GM18951 (cell line): ENCODE data around the gene EXOC3.

ENCODE experiments used
- POLR2A ChIP-seq: IDR thresholded peaks from 4 replicates; pipeline ENCODE4 v1.6.1; 2011; ENCODE audit warnings: mild to moderate bottlenecking; ENCODE audit not compliant: insufficient read length, insufficient read depth; ENCODE audit errors: extremely low read depth
- in situ Hi-C: fragments of 300-500 bp; cut with MboI; formaldehyde crosslinking; loops from one replicate; pipeline ENCODE4 v1.12.0; 2022; ENCODE audit warnings: low sequenced_read_pairs, mixed read lengths, inconsistent platforms; ENCODE audit not compliant: unreplicated experiment

Gene EXOC3

DNA sequence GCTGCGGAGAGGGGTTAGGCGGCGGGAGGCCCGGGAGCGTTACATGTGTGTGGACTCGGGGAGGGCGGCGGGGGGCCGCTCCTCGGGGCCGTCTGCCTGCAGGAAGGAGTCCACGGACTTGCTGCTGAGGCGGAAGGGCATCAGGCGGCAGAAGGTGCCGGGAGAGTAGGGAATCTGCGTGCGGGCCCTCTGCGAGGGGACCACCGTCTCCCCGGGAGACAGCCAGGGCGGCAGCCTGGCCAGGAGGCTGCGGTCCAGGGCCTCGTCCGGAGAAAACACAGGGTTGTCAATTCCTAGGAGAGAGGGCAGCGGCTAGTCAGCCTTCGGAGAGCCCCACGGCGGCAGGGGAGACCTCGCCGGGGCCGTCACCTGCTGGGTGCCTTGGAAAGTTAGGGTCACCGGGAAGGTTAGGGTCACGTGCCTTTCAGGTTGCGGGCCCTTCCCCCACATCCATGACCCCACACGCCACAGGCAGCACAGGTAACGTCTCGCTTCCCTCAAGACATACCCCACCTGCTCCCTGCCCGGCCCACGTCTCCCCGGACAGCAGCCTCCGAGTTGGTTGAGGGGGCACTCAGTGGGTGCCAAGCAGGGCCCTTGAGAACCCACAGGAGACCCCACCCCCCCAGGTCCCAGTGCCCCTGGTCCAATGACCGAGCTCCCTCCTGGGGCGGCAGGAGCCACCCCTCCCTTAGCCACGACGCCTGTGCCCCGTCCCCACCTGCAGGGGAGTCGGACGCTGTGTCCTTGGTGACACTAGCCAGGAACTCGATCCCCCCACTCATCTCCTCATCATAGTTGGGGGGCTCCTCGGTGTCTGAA lies 32.1 kb downstream of the EXOC3 start:
- no peak for TF ChIP-seq POLR2A
- in situ Hi-C loops, result no loop called here

DNA sequence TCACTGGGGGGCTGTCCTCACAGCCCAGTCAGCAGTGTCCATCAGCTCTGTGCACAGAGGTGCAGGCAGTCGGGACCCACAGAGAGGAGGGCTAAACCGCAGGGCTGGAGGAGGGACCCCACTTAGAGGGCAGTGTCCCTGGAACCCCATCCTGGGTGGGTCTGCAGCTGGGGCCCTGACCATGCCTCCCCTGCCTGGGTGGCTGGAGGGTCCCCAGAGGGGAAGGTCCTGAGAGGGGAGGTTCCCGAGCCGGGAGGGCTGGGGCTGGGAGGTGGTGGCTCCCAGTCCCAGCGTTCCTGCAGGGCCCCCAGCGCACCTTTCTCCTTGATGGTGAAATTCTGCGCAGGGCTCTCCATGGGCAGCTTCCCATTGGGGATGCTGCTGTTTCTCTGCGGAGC lies 32.7 kb downstream of the EXOC3 start:
- TF ChIP-seq POLR2A, result no peak
- in situ Hi-C loops, result no loop called here

DNA sequence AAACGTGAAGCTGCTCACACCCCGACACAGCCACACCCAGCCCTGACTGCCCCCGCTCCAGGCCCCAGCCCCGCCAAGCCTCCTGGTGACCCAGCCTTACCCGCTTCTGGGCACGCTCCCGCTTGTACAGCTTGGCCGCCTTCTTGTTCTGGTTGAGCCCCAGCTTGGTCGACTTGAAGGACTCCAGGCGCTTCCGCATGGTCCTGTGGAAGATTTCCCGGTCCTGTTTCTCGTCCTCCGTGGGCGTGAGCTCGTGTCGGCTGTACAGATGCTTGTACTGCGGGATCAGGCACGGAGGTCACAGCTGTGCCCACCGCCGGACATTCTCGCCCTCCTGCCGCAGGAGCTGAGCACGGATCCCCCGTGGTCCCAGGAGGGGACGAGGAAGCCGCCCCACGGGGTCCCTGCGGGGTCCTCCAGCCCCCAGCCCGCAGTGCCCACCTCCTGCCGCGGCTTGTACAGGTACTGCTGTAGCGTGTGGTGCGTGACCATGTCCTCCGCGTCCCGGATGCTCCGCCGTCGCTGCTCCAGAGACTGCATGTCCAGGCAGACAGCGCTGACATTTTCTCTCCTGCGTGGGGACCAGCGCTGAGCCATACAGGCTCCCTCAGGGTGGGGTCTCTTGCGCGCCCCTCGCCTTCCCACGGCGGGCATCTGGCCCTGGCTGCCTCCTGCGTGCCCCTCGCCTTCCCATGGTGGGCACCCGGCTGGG lies 33.3 kb downstream of the EXOC3 start:
- TF ChIP-seq POLR2A, result no peak
- in situ Hi-C loops, result no loop called here

DNA sequence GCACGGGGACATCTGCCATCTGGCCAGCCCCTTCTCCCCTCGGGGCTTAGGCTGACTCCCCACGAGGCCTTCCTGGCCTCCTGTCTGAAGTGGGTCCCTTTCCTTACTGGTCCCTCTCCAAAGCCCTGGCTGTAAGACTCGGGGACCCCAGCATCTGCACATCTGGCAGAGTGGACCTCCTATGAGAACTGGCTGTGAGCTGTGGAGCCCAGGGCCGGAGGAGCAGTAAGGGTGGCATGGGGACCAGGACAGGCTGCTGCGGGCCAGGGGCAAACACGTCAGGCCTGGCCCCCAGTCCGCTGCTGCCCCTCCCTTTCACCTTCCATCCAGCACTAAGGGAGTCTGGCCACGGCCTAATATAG lies 33.8 kb downstream of the EXOC3 start:
- in situ Hi-C loops, result no loop called here

DNA sequence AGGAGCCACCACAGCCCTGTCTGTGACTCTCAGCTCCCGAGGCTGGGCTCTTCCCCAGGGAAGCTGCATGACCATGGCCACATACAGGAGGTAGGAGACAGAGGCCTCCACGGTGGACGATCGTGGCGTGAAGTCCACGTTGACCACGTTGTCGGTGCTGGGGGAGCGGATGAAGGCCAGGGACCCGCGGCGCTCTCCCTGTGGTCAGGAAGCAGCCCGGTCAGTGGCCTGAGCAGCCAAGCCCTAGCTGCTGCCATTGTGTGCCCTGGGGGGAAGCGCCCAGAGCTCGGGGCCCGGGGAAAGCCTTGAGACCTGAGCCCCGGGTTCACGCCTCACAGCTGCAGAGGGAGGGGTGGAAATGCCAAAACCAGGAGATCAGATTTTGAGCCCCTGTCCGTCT lies 34.3 kb downstream of the EXOC3 start:
- no peak for TF ChIP-seq POLR2A
- in situ Hi-C loops, result no loop called here

More for the DNA sequence above, 33.8 kb downstream of the EXOC3 start:
- no peak for TF ChIP-seq POLR2A

DNA sequence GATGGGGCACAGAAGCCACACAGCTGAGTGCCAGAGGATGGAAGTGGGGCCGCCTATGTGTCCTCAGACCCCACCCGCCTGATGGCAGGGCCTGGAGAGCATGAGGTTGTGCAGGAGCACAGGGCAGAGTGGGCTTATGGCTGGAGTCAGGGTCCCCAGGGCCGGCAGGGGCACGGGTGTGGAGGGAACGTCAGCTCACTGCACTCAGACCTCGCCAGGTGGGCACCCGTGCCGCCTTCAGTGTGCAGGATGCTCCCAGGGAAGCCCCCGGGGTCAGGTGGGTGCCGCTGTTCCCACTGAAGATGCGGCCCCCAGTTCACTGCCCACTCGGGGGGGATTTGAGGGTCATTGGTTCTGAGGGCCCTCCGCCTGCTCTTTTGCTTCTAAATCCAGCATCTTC lies 34.9 kb downstream of the EXOC3 start:
- no peak for TF ChIP-seq POLR2A
- in situ Hi-C loops, result no loop called here

DNA sequence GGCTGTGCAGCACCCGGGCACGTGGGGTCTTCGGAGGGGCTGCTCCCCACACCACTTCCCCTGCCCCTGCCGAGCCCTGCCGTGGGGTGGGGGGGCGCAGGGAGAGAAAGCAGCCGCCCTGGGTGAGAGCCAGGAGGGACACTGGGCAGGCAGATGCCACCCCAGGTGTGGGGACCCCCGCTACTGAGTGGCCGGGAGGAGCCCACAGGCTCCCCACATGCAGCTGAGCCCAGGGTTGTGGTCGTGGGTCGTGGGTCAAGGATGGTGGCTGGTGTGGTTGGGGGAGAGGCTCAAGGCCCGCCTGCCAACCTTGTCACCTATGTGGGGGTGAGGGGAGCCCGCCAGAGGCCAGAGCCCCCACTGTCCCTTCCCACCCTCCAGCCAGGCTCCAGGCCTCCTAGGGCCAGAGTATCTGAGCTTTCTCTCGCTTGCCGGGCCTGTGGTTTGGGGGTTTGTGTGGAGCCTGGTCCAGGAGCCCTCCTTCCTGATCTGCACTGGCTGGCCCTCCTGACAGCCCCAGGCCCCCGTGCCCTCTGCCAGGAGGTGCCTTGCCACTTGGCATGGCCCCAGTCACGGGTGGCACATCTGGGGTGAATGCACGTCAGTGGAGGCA lies 35.5 kb downstream of the EXOC3 start:
- no peak for TF ChIP-seq POLR2A
- in situ Hi-C loops, result no loop called here

DNA sequence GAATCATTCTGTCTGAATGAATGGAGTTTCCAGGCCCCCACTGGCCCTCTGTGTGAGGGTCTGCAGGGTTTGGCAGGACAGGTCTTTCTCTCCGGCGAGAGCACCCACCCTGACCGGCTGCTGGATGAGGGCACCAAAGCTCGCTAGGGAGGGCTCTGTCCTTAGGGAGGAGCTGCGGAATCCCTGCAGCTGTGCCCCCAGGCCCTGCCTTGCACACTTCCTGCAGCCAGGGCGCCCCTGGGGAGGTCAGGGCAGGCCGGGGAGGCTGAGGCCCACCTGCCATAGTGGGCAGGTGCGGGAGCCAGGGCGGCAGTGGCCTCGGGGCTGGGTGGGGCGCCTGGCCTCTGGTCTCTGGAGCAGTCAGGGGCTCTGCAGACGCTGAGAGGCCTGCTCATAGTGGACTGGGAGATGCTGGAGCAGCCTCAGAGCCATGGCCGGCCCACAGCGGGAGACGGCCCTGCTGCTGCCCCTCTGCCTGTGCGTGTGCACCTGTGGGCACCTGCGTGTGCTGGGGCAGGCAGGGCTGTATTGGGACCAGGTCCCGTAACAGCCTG lies 36.1 kb downstream of the EXOC3 start:
- in situ Hi-C loops, result no loop called here
- TF ChIP-seq POLR2A, result no peak

DNA sequence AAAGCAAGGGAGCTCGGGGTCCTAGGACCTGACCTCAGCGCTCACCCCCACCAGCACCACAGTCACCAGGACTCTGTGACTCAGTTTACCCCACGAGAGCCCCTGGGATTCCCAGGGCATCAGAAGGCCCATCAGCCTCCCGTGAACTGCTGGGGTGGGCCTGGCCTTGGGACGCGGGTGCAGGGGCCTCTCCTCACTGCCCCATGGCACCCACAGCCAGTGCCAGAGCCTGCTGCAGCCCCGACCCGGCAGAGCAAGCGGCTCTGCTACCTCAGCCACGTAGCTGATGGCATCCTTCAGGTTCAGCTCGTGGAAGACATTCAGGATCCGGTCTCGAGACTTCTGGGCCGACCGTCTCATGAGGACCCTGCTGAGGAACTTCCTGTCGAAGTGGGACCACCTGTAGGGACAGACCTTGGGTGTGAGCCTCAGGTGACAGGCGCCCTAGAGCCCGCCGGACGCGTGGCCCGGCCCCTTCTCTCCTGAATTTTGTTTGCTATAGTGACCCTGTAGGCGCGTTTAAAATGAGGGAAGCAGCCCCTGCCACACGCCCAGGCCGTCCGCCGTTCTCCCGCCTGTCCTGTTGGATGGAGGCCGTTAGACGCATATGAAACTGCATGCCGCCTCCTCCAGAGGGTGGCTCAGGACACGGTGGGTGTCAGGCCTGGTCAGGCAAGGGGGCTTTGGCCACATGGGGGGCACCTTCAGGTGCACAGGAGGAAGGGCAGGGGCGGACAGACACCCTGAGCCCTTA lies 36.8 kb downstream of the EXOC3 start:
- in situ Hi-C loops, result no loop called here
- no peak for TF ChIP-seq POLR2A

DNA sequence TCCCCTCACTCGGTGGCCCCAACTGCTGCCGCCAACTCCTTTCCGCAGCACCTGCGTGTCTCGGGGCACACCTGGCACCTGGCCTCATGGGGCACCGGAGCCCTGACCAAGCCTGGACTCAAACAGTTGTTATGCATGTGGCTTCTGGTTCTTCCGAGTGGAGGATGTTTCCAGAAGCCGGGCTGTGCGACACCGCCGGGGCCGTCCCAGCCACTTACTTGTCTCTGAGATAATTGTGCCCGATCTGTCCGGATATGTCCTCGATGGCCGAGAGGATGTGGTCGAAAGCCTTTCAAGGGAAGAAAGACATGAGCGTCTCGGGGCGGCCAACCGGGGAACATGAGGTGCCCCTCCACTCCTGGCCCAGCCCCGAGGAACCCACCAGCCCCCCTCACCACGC lies 38.4 kb downstream of the EXOC3 start:
- in situ Hi-C loops, result no loop called here
- TF ChIP-seq POLR2A, result no peak

DNA sequence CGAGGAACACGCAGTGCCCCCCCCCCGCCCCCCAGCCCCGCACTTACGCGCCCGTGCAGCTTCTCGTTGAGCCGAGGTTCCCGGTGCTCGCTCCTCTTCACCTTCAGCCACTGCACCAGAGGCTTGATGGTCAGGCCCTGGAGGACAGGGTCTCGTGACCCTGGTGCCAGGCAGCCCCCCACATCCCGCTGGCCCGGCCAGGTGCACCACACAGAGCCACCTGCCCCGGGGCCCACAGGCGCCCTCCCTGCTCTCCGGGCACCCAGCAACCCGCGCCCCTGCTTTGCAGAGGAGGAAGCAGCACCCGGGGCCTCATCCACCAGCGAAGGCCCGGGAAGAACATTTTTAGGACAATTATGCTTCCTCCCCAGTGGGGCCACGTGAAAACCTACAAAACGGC lies 39.0 kb downstream of the EXOC3 start:
- TF ChIP-seq POLR2A, result no peak
- in situ Hi-C loops, result no loop called here

DNA sequence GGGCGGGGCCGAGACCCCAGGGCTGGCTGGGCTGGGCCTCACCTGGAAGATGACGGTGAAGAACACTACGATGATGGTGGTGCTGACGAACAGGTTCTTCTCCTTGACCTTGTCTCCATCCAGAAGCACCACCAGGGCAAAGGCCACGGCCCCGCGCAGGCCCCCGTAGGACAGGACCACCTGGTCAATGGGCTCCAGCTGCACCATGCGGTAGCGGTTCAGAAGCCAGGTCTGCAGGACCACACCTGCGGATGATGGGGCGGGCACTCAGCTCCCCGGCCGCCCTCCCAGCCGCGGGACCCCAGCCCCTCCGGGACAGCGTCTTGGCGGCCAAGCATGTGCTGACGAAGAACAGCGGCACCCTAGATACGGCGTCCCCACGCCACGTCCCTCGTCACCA lies 39.5 kb downstream of the EXOC3 start:
- in situ Hi-C loops, result no loop called here
- no peak for TF ChIP-seq POLR2A

DNA sequence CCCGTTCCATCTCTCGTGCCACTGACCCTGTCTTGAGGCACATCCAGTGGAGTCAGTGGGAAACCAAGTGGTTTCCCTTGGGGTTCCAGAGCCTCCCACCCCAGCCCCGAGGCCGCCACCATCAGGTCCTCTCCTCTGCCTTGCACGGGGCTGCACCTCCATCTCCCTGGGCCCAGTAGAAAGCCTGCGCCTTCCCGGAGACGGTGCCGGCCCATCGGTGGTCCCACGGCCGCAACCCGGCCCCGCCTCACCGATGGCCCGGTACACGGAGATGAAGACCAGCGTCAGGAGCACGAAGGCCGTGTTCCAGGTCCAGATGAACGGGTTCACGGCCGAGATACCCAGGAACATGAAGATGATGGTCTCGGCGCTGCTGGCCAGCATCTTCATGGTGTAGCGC lies 40.0 kb downstream of the EXOC3 start:
- no peak for TF ChIP-seq POLR2A
- in situ Hi-C loops, result no loop called here
